IMR-90 (cell line): ENCODE data around the gene CLDN22. TPM values are rescaled to one million over a fixed set of nuclear protein-coding genes. Genes with fewer than 3 reads are reported as not detected.

Experiments
- ATAC-seq: fragments of 200-7000 bp; cut with Tn5 transposase; 2 replicates; pipeline ENCODE4 v1.9.1; 2020; ENCODE audit warnings: low read depth, mild to moderate bottlenecking, moderate library complexity
- BruUV-seq: library from RNA; stranded (reverse); fragments of 400-500 nt; replicated peaks from 2 replicates; lab custom pipeline; 2021; lab: Mats Ljungman, UMichigan
- CTCF ChIA-PET: fragments of 300-600 bp; formaldehyde crosslinking; extraction: SDS; loops from one replicate; lab custom pipeline; 2021; ENCODE audit warnings: antibody characterized with exemption; lab: Yijun Ruan, JAX
- POLR2A ChIA-PET: fragments of 300-600 bp; sonication (Branson Sonifier 250); formaldehyde crosslinking; loops from one replicate; lab custom pipeline; 2022; ENCODE audit warnings: antibody characterized with exemption; ENCODE audit not compliant: unreplicated experiment; lab: Charles Lee
- DNase-seq: peaks from one replicate; pipeline ENCODE4 v3.0.0; 2013
- H2AFZ ChIP-seq: replicated peaks from 2 replicates; pipeline ENCODE3; 2013; ENCODE audit warnings: low read length, mild to moderate bottlenecking; ENCODE audit not compliant: poor library complexity
- H2AK5ac ChIP-seq: 2 replicates; pipeline ENCODE4 v1.6.1; 2013; ENCODE audit warnings: low read depth, low read length, inconsistent platforms
- H2AK9ac ChIP-seq: replicated peaks from 2 replicates; pipeline ENCODE3; 2013; ENCODE audit warnings: mild to moderate bottlenecking, low read depth, low read length, moderate library complexity; ENCODE audit not compliant: poor library complexity
- H2BK120ac ChIP-seq: 2 replicates; pipeline ENCODE4 v1.6.1; 2013; ENCODE audit warnings: low read depth, low read length, inconsistent platforms
- H2BK15ac ChIP-seq: 3 replicates; pipeline ENCODE4 v1.6.1; 2013; ENCODE audit warnings: low read depth, low read length, inconsistent platforms
- H2BK20ac ChIP-seq: 2 replicates; pipeline ENCODE4 v1.6.1; 2013; ENCODE audit warnings: low read depth, mild to moderate bottlenecking, inconsistent platforms, low read length, moderate library complexity
- H2BK5ac ChIP-seq: 2 replicates; pipeline ENCODE4 v1.6.1; 2013; ENCODE audit warnings: mild to moderate bottlenecking, low read depth, low read length, inconsistent platforms; ENCODE audit not compliant: poor library complexity, severe bottlenecking
- H3K14ac ChIP-seq: replicated peaks from 2 replicates; pipeline ENCODE4 v1.6.1; 2013; ENCODE audit warnings: low read depth, low read length, inconsistent platforms
- H3K18ac ChIP-seq: 2 replicates; pipeline ENCODE4 v1.6.1; 2013; ENCODE audit warnings: low read depth, low read length, control low read depth
- H3K23ac ChIP-seq: 2 replicates; pipeline ENCODE4 v1.6.1; 2013; ENCODE audit warnings: low read depth, low read length, inconsistent platforms
- H3K27ac ChIP-seq: 2 replicates; pipeline ENCODE4 v1.5.1; 2013; ENCODE audit warnings: mild to moderate bottlenecking, control low read depth, low read length; ENCODE audit not compliant: insufficient read depth
- H3K27me3 ChIP-seq: 2 replicates; pipeline ENCODE4 v1.6.1; 2013; ENCODE audit warnings: low read length; ENCODE audit not compliant: control insufficient read depth, insufficient read depth
- H3K36me3 ChIP-seq: 2 replicates; pipeline ENCODE4 v1.6.1; 2013; ENCODE audit warnings: low read length, mixed read lengths; ENCODE audit not compliant: control insufficient read depth, insufficient read depth
- H3K4ac ChIP-seq: 2 replicates; pipeline ENCODE4 v1.6.1; 2013; ENCODE audit warnings: low read depth, low read length, inconsistent platforms
- H3K4me1 ChIP-seq: 2 replicates; pipeline ENCODE4 v1.6.1; 2013; ENCODE audit warnings: low read length, mixed read lengths; ENCODE audit not compliant: control insufficient read depth, insufficient read depth
- H3K4me2 ChIP-seq: 2 replicates; pipeline ENCODE4 v1.6.1; 2013; ENCODE audit warnings: low read depth, mild to moderate bottlenecking, control low read depth, low read length, moderate library complexity
- H3K4me3 ChIP-seq: 2 replicates; pipeline ENCODE4 v1.5.1; 2013; ENCODE audit warnings: low read depth, mild to moderate bottlenecking, control low read depth, low read length, moderate library complexity; ENCODE audit not compliant: insufficient read depth
- H3K56ac ChIP-seq: 2 replicates; pipeline ENCODE4 v1.6.1; 2013; ENCODE audit warnings: low read length, inconsistent platforms; ENCODE audit not compliant: insufficient read depth; ENCODE audit errors: extremely low read depth
- H3K79me1 ChIP-seq, 2 experiments: 2 replicates each; pipeline ENCODE4 v1.6.1; 2013; ENCODE audit warnings: low read length in 2 of 2, inconsistent platforms in 1 of 2, low read depth in 1 of 2
- H3K9ac ChIP-seq: 2 replicates; pipeline ENCODE4 v1.6.1; 2013; ENCODE audit warnings: low read depth, low read length, control low read depth
- H3K9me1 ChIP-seq: 2 replicates; pipeline ENCODE4 v1.6.1; 2013; ENCODE audit warnings: low read length, inconsistent platforms; ENCODE audit not compliant: insufficient read depth
- H3K9me3 ChIP-seq: 2 replicates; pipeline ENCODE4 v1.6.1; 2013; ENCODE audit warnings: low read length; ENCODE audit not compliant: control insufficient read depth, insufficient read depth
- H4K20me1 ChIP-seq: 2 replicates; pipeline ENCODE4 v1.6.1; 2013; ENCODE audit warnings: low read length, inconsistent platforms; ENCODE audit not compliant: insufficient read depth
- H4K5ac ChIP-seq: 2 replicates; pipeline ENCODE4 v1.6.1; 2013; ENCODE audit warnings: mild to moderate bottlenecking, low read depth, low read length, control low read depth
- H4K8ac ChIP-seq, 2 experiments: 2 replicates each; pipeline ENCODE4 v1.6.1; 2013; ENCODE audit warnings: low read depth in 2 of 2, low read length in 2 of 2, control low read depth in 1 of 2, inconsistent platforms in 1 of 2
- H4K91ac ChIP-seq: 2 replicates; pipeline ENCODE4 v1.6.1; 2013; ENCODE audit warnings: low read depth, low read length, inconsistent platforms; ENCODE audit not compliant: insufficient read depth
- CEBPB ChIP-seq: IDR thresholded peaks from 2 replicates; pipeline ENCODE4 v1.6.1; 2012; ENCODE audit warnings: low read depth, low read length, improper control_type of control experiment
- CHD1 ChIP-seq: IDR thresholded peaks from 2 replicates; pipeline ENCODE4 v1.6.1; 2012; ENCODE audit warnings: low read depth, low read length, improper control_type of control experiment
- FOS ChIP-seq: fragments of 150-350 bp; IDR thresholded peaks from 2 replicates; pipeline ENCODE4 v1.6.1; 2016; ENCODE audit warnings: low read depth, low read length
- MAFK ChIP-seq: IDR thresholded peaks from 2 replicates; pipeline ENCODE4 v1.6.1; 2012; ENCODE audit warnings: low read depth, low read length, improper control_type of control experiment
- MXI1 ChIP-seq: IDR thresholded peaks from 2 replicates; pipeline ENCODE4 v1.6.1; 2012; ENCODE audit warnings: low read depth, mild to moderate bottlenecking, low read length, moderate library complexity, borderline replicate concordance
- POLR2A ChIP-seq: IDR thresholded peaks from 2 replicates; pipeline ENCODE4 v1.6.1; 2012; ENCODE audit warnings: mild to moderate bottlenecking, low read depth, low read length
- RCOR1 ChIP-seq: IDR thresholded peaks from 2 replicates; pipeline ENCODE4 v1.6.1; 2012; ENCODE audit warnings: mild to moderate bottlenecking, low read length, improper control_type of control experiment; ENCODE audit not compliant: insufficient replicate concordance
- WGBS, 2 experiments: methylation state at CpG; one replicate each; pipeline versions ENCODE4 v1.1.5 to v1.1.7; 2013; ENCODE audit warnings: missing lambda C conversion rate in 2 of 2; ENCODE audit not compliant: insufficient read length in 1 of 2; ENCODE audit errors: extremely low coverage in 2 of 2; 5-methylcytosine and 5-hydroxymethylcytosine counted together
- dilution Hi-C: fragments of 300-500 bp; cut with HindIII; formaldehyde crosslinking; loops from one replicate; pipeline ENCODE4 v1.14.3; 2018; ENCODE audit warnings: low sequenced_read_pairs; ENCODE audit not compliant: unreplicated experiment
- in situ Hi-C: fragments of 300-500 bp; cut with MboI; formaldehyde crosslinking; loops from 3 replicates; pipeline ENCODE4 v1.14.3; 2019; ENCODE audit warnings: low sequenced_read_pairs, inconsistent platforms, mixed read lengths
- intact Hi-C: fragments of 100-400 bp; cut with micrococcal nuclease; formaldehyde crosslinking; loops from 2 replicates; pipeline ENCODE4 v1.10.0; 2022
- polyA plus RNA-seq, 3 experiments: library from polyadenylated mRNA; depleted of rRNA; stranded (reverse); fragments of >200 nt; gene quantifications; 2 replicates each; pipeline ENCODE4 v1.2.3, GENCODE V29; 2012; ENCODE audit warnings: low replicate concordance in 1 of 3
- total RNA-seq: library from RNA; depleted of rRNA; stranded (reverse); fragments of >200 nt; gene quantifications from 2 replicates; pipeline ENCODE4 v1.2.3, GENCODE V29; 2012

CLDN22 gene
- total and polyA plus RNA-seq, 2 of the 4 experiments (the other 2 are of a cell fraction): not detected

- Histone ChIP-seq H3K4me1 (peaks cover 5% of the 10 kb centered on the region), H3K18ac (no peak overlapping the region), H2AFZ (no peak overlapping the region), H2AK9ac (peak overlapping the region; percentile 47), H3K36me3 (peaks cover 40% of the 10 kb centered on the region), H3K4ac (no peak overlapping the region), H3K79me1 (peaks cover 0 to 17% of the 10 kb centered on the region in 2 experiments; a peak in 2 of 4 replicates), H3K9ac (no peak overlapping the region), H3K27me3 (no peaks in the 10 kb centered on the region), H2BK20ac (no peak overlapping the region), H3K9me1 (peaks cover 13% of the 10 kb centered on the region), H4K91ac (no peak overlapping the region), H4K20me1 (peaks cover 4% of the 10 kb centered on the region; the same call in 1 of the 2 replicates), H3K14ac (no peak overlapping the region), H3K4me2 (no peak overlapping the region), H2AK5ac (no peak overlapping the region), H2BK15ac (no peak overlapping the region), H2BK120ac (no peak overlapping the region), H4K8ac (no peak overlapping the region), H3K56ac (no peak overlapping the region), H3K4me3 (no peak overlapping the region), H2BK5ac (no peak overlapping the region), H3K9me3 (no peaks in the 10 kb centered on the region), H3K27ac (no peak overlapping the region), H4K5ac (no peak overlapping the region), H3K23ac (no peak overlapping the region)
- no TSS peak for BruUV-seq
- in situ Hi-C loops: no loop called here
- ATAC-seq (no peak), DNase-seq (no peak)
- ChIA-PET POLR2A (no interaction called here), CTCF (no interaction called here)
- dilution Hi-C loops: no loop called here
- intact Hi-C loops: no loop called here
- WGBS, 2 experiments: no CpG with 5 or more reads among the region's 5 CpGs
- TF ChIP-seq CHD1: no peak
- TF ChIP-seq CEBPB: no peak
- no peak for TF ChIP-seq RCOR1
- TF ChIP-seq MAFK: no peak
- TF ChIP-seq POLR2A: no peak
- no peak for TF ChIP-seq MXI1
- no peak for TF ChIP-seq FOS
Observed at GRCh38 chr4:183289688-183290087, 30.4 kb downstream of the CLDN22 start.
